Esophagus squamous epithelium (tissue), 4 donors: ENCODE results near the gene SAMD1.

Source experiments
- CTCF ChIP-seq, 6 experiments: fragments of 450-650 bp in 4 of 6; fragments of 200-600 bp in 2 of 6; sonication (generic) in 2 of 6; IDR thresholded peaks; one replicate each; pipeline ENCODE4 v1.5.1; 2016 to 2019; ENCODE audit warnings: antibody characterized with exemption in 6 of 6, mild to moderate bottlenecking in 4 of 6, moderate library complexity in 4 of 6
- POLR2A ChIP-seq, 4 donors: fragments of 450-650 bp; IDR thresholded peaks; one replicate each; pipeline ENCODE4 v1.6.1; 2017; ENCODE audit warnings: antibody characterized with exemption in 4 of 4, mild to moderate bottlenecking in 4 of 4, moderate library complexity in 3 of 4

GRCh38 chr19:14105680-14106079 lies 15.1 kb upstream of the SAMD1 start:
- TF ChIP-seq POLR2A (IDR thresholded peaks at IDR 0.05) (no peak), CTCF (IDR thresholded peaks at IDR 0.05) (no peak)
